K562 (cell line): ENCODE results near the gene HPX. TPM values are rescaled to one million over a fixed set of nuclear protein-coding genes. Genes with fewer than 3 reads are reported as not detected.

Experiments used
- ATAC-seq: fragments of 200-7000 bp; cut with Tn5 transposase; 3 replicates; pipeline ENCODE4 v1.9.1; 2020; ENCODE audit warnings: moderate library complexity
- BruUV-seq: library from RNA; stranded (reverse); fragments of 400-500 nt; replicated peaks from 2 replicates; lab custom pipeline; 2021; lab: Mats Ljungman, UMichigan
- CTCF ChIA-PET: fragments of 300-600 bp; formaldehyde crosslinking; extraction: SDS; loops from one replicate; lab custom pipeline; 2021; ENCODE audit warnings: low intra/inter-chr PET ratio; lab: Yijun Ruan, JAX
- POLR2A ChIA-PET: fragments of 300-600, 350-650 bp; sonication (Branson Sonifier 250); formaldehyde crosslinking; extraction: SDS; loops from one replicate; lab custom pipeline; 2021; ENCODE audit warnings: antibody characterized with exemption, inconsistent platforms; lab: Yijun Ruan, JAX
- DNase-seq, 4 experiments: peaks; one replicate each; pipeline versions ENCODE4 v3.0.0 to v3.0.0-alpha.2; 2011 to 2018; ENCODE audit warnings: low spot score in 3 of 4, mixed read lengths in 3 of 4; ENCODE audit errors: extremely low read depth in 1 of 4
- FAIRE-seq: peaks from 2 replicates; lab custom pipeline; 2011; peaks lifted over from hg19 to GRCh38; lab: Jason Lieb, UNC
- H2AFZ ChIP-seq: 2 replicates; pipeline ENCODE4 v1.6.0; 2011; ENCODE audit warnings: low read depth, low read length, control low read depth, inconsistent platforms
- H3K27ac ChIP-seq: fragments of 200-600 bp; 3 replicates; pipeline ENCODE4 v1.8.0; 2011; ENCODE audit warnings: low read depth, mild to moderate bottlenecking, control low read depth, inconsistent platforms, low read length, moderate library complexity, mixed read lengths; ENCODE audit errors: extremely low read depth
- H3K27me3 ChIP-seq, 2 experiments: fragments of 300-600 bp in 1 of 2; 2 replicates in 1 of 2; 3 replicates in 1 of 2; pipeline versions ENCODE4 v1.6.0 to v1.8.0; 2011; ENCODE audit warnings: inconsistent platforms in 2 of 2, low read length in 2 of 2, mild to moderate bottlenecking in 1 of 2, mixed read lengths in 1 of 2, moderate library complexity in 1 of 2; ENCODE audit not compliant: control insufficient read depth in 2 of 2, insufficient read depth in 2 of 2
- H3K36me3 ChIP-seq: fragments of 300-600 bp; 3 replicates; pipeline ENCODE4 v1.8.0; 2011; ENCODE audit warnings: mild to moderate bottlenecking, low read length, inconsistent platforms; ENCODE audit not compliant: control insufficient read depth, insufficient read depth
- H3K4me1 ChIP-seq, 2 experiments: fragments of 200-600 bp in 1 of 2; replicated peaks in 1 of 2; 2 replicates in 1 of 2; 3 replicates in 1 of 2; pipeline versions ENCODE4 v1.5.1 to v1.8.0; 2011; ENCODE audit warnings: inconsistent platforms in 2 of 2, low read length in 2 of 2, mild to moderate bottlenecking in 1 of 2, mixed read lengths in 1 of 2, moderate library complexity in 1 of 2; ENCODE audit not compliant: control insufficient read depth in 2 of 2, insufficient read depth in 2 of 2
- H3K4me2 ChIP-seq: 2 replicates; pipeline ENCODE4 v1.6.1; 2011; ENCODE audit warnings: low read length, control low read depth, inconsistent platforms, mixed read lengths; ENCODE audit not compliant: insufficient read depth
- H3K4me3 ChIP-seq: fragments of 200-600 bp; sonication (generic), shearing (Covaris generic); 2 replicates; pipeline ENCODE4 v1.5.1; 2016; ENCODE audit warnings: control low read depth, inconsistent platforms
- H3K79me2 ChIP-seq: fragments of 200-600 bp; 3 replicates; pipeline ENCODE4 v1.8.0; 2011; ENCODE audit warnings: low read length, inconsistent platforms; ENCODE audit not compliant: control insufficient read depth, insufficient read depth
- H3K9ac ChIP-seq, 2 experiments: 2 replicates each; pipeline versions ENCODE4 v1.6.0 to v1.6.1; 2011; ENCODE audit warnings: low read depth in 2 of 2, low read length in 2 of 2, control low read depth in 1 of 2, inconsistent platforms in 1 of 2, mild to moderate bottlenecking in 1 of 2, mixed read lengths in 1 of 2; ENCODE audit not compliant: insufficient read depth in 1 of 2
- H3K9me1 ChIP-seq: one replicate; pipeline ENCODE4 v1.6.0; 2011; ENCODE audit warnings: inconsistent platforms, mild to moderate bottlenecking, low read length, moderate library complexity; ENCODE audit not compliant: control insufficient read depth, insufficient read depth
- H3K9me3 ChIP-seq: replicated peaks from 2 replicates; pipeline ENCODE4 v1.5.1; 2011; ENCODE audit warnings: low read depth, low read length, inconsistent platforms; ENCODE audit not compliant: control insufficient read depth, insufficient read depth
- H4K20me1 ChIP-seq: replicated peaks from 2 replicates; pipeline ENCODE4 v1.6.1; 2011; ENCODE audit warnings: low read length, inconsistent platforms, mixed read lengths; ENCODE audit not compliant: control insufficient read depth, insufficient read depth
- BACH1 ChIP-seq: fragments of 200-800 bp; sonication (Bioruptor generic); IDR thresholded peaks from 2 replicates; pipeline ENCODE4 v1.6.1; 2016; ENCODE audit warnings: missing genetic modification characterization, missing compliant biosample characterization
- E2F3 ChIP-seq: fragments of 250-450 bp; sonication (Bioruptor Pico); IDR thresholded peaks from 2 replicates; pipeline ENCODE4 v1.4.0; 2020; ENCODE audit warnings: mild to moderate bottlenecking
- ERF ChIP-seq: fragments of 450-650 bp; formaldehyde crosslinking; IDR thresholded peaks from 2 replicates; pipeline ENCODE4 v1.4.0; 2020; ENCODE audit warnings: mild to moderate bottlenecking, mixed read lengths
- HDAC1 ChIP-seq, 2 experiments: fragments of 450-650 bp; IDR thresholded peaks; 2 replicates each; pipeline ENCODE4 v1.6.1; 2016 to 2017; ENCODE audit warnings: inconsistent platforms in 1 of 2, mild to moderate bottlenecking in 1 of 2, moderate library complexity in 1 of 2
- MITF ChIP-seq: IDR thresholded peaks from 2 replicates; pipeline ENCODE4 v1.6.1; 2014; ENCODE audit warnings: antibody characterized with exemption
- PHF21A ChIP-seq: fragments of 450-650 bp; IDR thresholded peaks from 2 replicates; pipeline ENCODE4 v1.6.1; 2017; ENCODE audit warnings: low read depth, borderline replicate concordance
- PRDM10 ChIP-seq: fragments of 450-650 bp; IDR thresholded peaks from 2 replicates; pipeline ENCODE4 v1.6.1; 2018; ENCODE audit not compliant: partially characterized antibody
- SIN3B ChIP-seq: fragments of 450-650 bp; IDR thresholded peaks from 2 replicates; pipeline ENCODE4 v1.6.1; 2017; ENCODE audit warnings: low read depth, mild to moderate bottlenecking, moderate library complexity
- THAP12 ChIP-seq: fragments of 250-450 bp; sonication (Bioruptor Pico); IDR thresholded peaks from 2 replicates; pipeline ENCODE4 v1.9.0; 2021; ENCODE audit warnings: mild to moderate bottlenecking, inconsistent platforms
- THAP7 ChIP-seq: fragments of 250-450 bp; sonication (Bioruptor Pico); IDR thresholded peaks from 2 replicates; pipeline ENCODE4 v1.5.0; 2021
- ZBTB26 ChIP-seq: fragments of 450-650 bp; formaldehyde crosslinking; IDR thresholded peaks from 2 replicates; pipeline ENCODE4 v1.4.0; 2022; ENCODE audit warnings: missing genetic modification characterization
- WGBS: fragments of 100-300 bp; shearing (Covaris generic); methylation state at CpG from one replicate; pipeline ENCODE4 v1.1.6; 2016; ENCODE audit warnings: low coverage, mixed read lengths; ENCODE audit not compliant: insufficient coverage; ENCODE audit errors: missing lambda C conversion rate; 5-methylcytosine and 5-hydroxymethylcytosine counted together
- in situ Hi-C: fragments of 300-500 bp; cut with MboI; formaldehyde crosslinking; loops from 4 replicates; pipeline ENCODE4 v1.15.0; 2018; ENCODE audit warnings: inconsistent platforms, mixed read lengths
- intact Hi-C: fragments of 100-400 bp; cut with micrococcal nuclease; formaldehyde crosslinking; loops from 2 replicates; pipeline ENCODE4 v1.14.2; 2022
- polyA plus RNA-seq, 8 experiments: library from polyadenylated mRNA; depleted of rRNA in 4 of 8; stranded (reverse) in 5 of 8; unstranded in 3 of 8; fragments of >200 nt; fragmentation: Nextera tagmentation in 2 of 8; fragmentation: Illumina TruSeq in 1 of 8; extraction: Ambion mirVana in 2 of 8; extraction: Trizol in 1 of 8; gene quantifications; 2 replicates each; pipeline versions ENCODE4 v1.2.1 to v1.2.3, GENCODE V29; 2011 to 2014; ENCODE audit warnings: inconsistent platforms in 1 of 8, missing spikeins in 1 of 8
- total RNA-seq, 7 experiments: library from RNA; depleted of rRNA in 6 of 7; stranded (reverse); fragments of >200 nt in 6 of 7; fragmentation: Illumina TruSeq in 2 of 7; extraction: Trizol in 2 of 7; gene quantifications; 2 replicates each; pipeline versions ENCODE4 v1.2.1 to v1.2.3, GENCODE V29; 2011 to 2021; ENCODE audit warnings: low replicate concordance in 1 of 7

The HPX gene
- total and polyA plus RNA-seq, 9 of the 15 experiments (the other 6 are each of a cell fraction or from before 2014, with no cell fraction given) = 0.12 to 1.2 (median 0.49) TPM; not detected in 1

GRCh38 chr11:6456361-6457073 lies 15.7 kb upstream of the HPX start:
- Histone ChIP-seq H3K9me3 (no peaks in the 10 kb centered on the region), H3K4me2 (no peak overlapping the region), H3K36me3 (no peaks in the 10 kb centered on the region; the same call in 2 of the 3 replicates), H3K27ac (no peak overlapping the region), H3K4me3 (no peak overlapping the region), H2AFZ (no peak overlapping the region), H3K27me3 (no peaks in the 10 kb centered on the region), H3K9me1 (no peaks in the 10 kb centered on the region), H4K20me1 (no peaks in the 10 kb centered on the region), H3K4me1 (no peaks in the 10 kb centered on the region), H3K79me2 (no peaks in the 10 kb centered on the region), H3K9ac (peak overlapping the region in 1 of 2 experiments; percentile 32; a peak in 1 of 4 replicates)
- in situ Hi-C loops = no loop called here
- ATAC-seq = no peak
- ChIA-PET CTCF (no interaction called here), POLR2A (interaction anchor here (1.6 kb wide), 1 partner anchor 20 kb away, joined by 6 read pairs; no protein-coding TSS in a partner anchor)
- no TSS peak for BruUV-seq
- intact Hi-C loops = no loop called here
- no peak for FAIRE-seq
- WGBS = 90% methylated on average over 45 of the region's 56 CpGs
- DNase-seq = no peak
- no peak for TF ChIP-seq BACH1 (tag)
- no peak for TF ChIP-seq MITF
- TF ChIP-seq ZBTB26 (CRISPR knock-in tag) = no peak
- TF ChIP-seq E2F3 (CRISPR knock-in tag) = no peak
- no peak for TF ChIP-seq SIN3B
- no peak for TF ChIP-seq HDAC1 (IDR thresholded peaks at IDR 0.05)
- no peak for TF ChIP-seq THAP12 (CRISPR knock-in tag)
- TF ChIP-seq THAP7 (CRISPR knock-in tag) = no peak
- no peak for TF ChIP-seq PRDM10
- TF ChIP-seq ERF = no peak
- TF ChIP-seq PHF21A = no peak
